ENCODE data around the gene FZD4.

The FZD4 gene

DNA sequence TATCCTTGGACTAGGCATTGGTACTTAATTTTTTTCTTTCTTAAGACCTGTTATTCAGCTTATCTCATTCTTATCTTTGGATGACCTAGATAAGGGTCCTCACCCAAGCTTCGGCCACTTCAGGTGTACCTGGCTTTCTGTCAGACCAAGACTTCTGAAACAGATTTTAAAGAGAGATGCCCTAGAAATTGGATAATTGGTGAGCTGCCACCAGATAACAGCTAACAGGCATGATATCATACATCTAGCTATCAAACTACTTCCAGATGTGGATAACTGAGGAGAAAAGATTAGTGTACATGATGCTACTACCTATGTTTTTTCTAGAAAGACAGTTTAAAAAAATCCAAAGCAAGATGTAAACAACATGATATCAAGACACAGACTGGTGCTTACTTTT lies 52.9 kb downstream of the FZD4 start:
- H4K20me1 ChIP-seq (ENCODE audit: insufficient read depth, low read length) = no peaks in the 10 kb centered on the region
- no peaks in the 10 kb centered on the region for H3F3A ChIP-seq (ENCODE audit: insufficient read depth, low read length)
- H3K27me3 ChIP-seq (replicated peaks; ENCODE audit: insufficient read depth, low read length) = no peaks in the 10 kb centered on the region
- no peaks in the 10 kb centered on the region for H3K9me3 ChIP-seq (replicated peaks; ENCODE audit: insufficient read depth, low read length)
- no peaks in the 10 kb centered on the region for H3K79me2 ChIP-seq (ENCODE audit: low read length)
- H3K27ac ChIP-seq (ENCODE audit: low read length) = no peak overlapping the region
- H3K4me3 ChIP-seq (ENCODE audit: low read length) = no peak overlapping the region
- H3K36me3 ChIP-seq (replicated peaks; ENCODE audit: insufficient read depth, low read length) = no peaks in the 10 kb centered on the region
- H3K9ac ChIP-seq (ENCODE audit: low read length) = no peak overlapping the region
- no peaks in the 10 kb centered on the region for H3K9me2 ChIP-seq (replicated peaks; ENCODE audit: insufficient read depth, low read length)
- TF ChIP-seq EZH2phosphoT487 (IDR thresholded peaks at IDR 0.05; ENCODE audit: low read length) = no peak
- no peak overlapping the region for H3K4me2 ChIP-seq (ENCODE audit: low read depth, low read length)
- no peak for DNase-seq
- no peak overlapping the region for H2AFZ ChIP-seq (ENCODE audit: low read length)
- no peaks in the 10 kb centered on the region for H3K4me1 ChIP-seq (ENCODE audit: low read length)

DNA sequence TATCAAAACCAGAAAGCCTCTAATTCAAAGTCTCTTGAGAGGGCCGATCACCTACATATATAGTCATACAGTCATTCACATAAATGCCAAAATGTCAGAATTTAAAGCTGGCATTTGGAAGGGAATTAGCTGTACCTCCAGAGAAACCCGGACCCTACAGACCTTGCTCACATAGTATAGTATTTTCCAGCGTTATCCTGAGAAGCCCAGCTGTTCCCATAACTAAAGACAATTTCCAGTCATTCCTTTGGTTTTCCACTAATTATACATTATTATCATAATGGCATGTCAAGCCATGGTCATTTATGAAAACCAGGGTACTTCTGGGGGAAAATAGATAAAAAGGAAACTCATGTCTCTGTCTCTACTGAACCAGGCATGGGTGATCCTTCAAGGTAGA lies 53.6 kb downstream of the FZD4 start:
- no peak for DNase-seq
- no peak overlapping the region for H3K4me2 ChIP-seq (ENCODE audit: low read depth, low read length)

DNA sequence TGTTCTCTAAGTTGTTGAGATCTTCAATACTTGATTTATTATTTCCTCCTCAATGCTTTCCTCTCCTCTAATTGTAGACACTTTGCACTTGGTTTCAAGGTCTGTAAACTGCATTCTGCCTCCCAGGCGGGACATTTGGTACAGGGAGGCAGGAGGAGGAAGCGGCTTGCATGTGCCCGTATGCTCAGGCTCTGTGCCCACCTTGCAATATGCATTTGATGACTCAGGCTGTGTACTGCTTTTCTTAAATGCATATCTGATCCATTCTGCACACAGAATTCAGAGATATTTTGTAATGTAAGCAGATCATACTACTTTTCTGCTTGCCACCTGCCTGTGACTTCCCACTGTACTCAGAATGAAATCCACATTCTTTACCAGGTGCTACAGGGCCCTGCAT lies 55.0 kb downstream of the FZD4 start:
- no peaks in the 10 kb centered on the region for H3K79me2 ChIP-seq (ENCODE audit: low read length)
- H3K27me3 ChIP-seq (replicated peaks; ENCODE audit: insufficient read depth, low read length) = no peaks in the 10 kb centered on the region

More for the DNA sequence above, 53.6 kb downstream of the FZD4 start:
- Histone ChIP-seq H3K79me2 (ENCODE audit: low read length) (no peaks in the 10 kb centered on the region), H2AFZ (ENCODE audit: low read length) (no peak overlapping the region), H3F3A (ENCODE audit: insufficient read depth, low read length) (no peaks in the 10 kb centered on the region), H3K9me2 (replicated peaks; ENCODE audit: insufficient read depth, low read length) (no peaks in the 10 kb centered on the region), H3K9ac (ENCODE audit: low read length) (no peak overlapping the region), H3K9me3 (replicated peaks; ENCODE audit: insufficient read depth, low read length) (no peaks in the 10 kb centered on the region), H3K27ac (ENCODE audit: low read length) (no peak overlapping the region), H3K4me1 (ENCODE audit: low read length) (no peaks in the 10 kb centered on the region), H4K20me1 (ENCODE audit: insufficient read depth, low read length) (no peaks in the 10 kb centered on the region), H3K4me3 (ENCODE audit: low read length) (no peak overlapping the region), H3K27me3 (replicated peaks; ENCODE audit: insufficient read depth, low read length) (no peaks in the 10 kb centered on the region), H3K36me3 (replicated peaks; ENCODE audit: insufficient read depth, low read length) (no peaks in the 10 kb centered on the region)
- TF ChIP-seq EZH2phosphoT487 (IDR thresholded peaks at IDR 0.05; ENCODE audit: low read length) = no peak
- no peak for TF ChIP-seq EZH2 (optimal IDR thresholded peaks at IDR 0.05; ENCODE audit: low read depth, low read length)
- TF ChIP-seq, protein P1, sequence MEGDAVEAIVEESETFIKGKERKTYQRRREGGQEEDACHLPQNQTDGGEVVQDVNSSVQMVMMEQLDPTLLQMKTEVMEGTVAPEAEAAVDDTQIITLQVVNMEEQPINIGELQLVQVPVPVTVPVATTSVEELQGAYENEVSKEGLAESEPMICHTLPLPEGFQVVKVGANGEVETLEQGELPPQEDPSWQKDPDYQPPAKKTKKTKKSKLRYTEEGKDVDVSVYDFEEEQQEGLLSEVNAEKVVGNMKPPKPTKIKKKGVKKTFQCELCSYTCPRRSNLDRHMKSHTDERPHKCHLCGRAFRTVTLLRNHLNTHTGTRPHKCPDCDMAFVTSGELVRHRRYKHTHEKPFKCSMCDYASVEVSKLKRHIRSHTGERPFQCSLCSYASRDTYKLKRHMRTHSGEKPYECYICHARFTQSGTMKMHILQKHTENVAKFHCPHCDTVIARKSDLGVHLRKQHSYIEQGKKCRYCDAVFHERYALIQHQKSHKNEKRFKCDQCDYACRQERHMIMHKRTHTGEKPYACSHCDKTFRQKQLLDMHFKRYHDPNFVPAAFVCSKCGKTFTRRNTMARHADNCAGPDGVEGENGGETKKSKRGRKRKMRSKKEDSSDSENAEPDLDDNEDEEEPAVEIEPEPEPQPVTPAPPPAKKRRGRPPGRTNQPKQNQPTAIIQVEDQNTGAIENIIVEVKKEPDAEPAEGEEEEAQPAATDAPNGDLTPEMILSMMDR (IDR thresholded peaks at IDR 0.05; ENCODE audit: low read length) = no peak

DNA sequence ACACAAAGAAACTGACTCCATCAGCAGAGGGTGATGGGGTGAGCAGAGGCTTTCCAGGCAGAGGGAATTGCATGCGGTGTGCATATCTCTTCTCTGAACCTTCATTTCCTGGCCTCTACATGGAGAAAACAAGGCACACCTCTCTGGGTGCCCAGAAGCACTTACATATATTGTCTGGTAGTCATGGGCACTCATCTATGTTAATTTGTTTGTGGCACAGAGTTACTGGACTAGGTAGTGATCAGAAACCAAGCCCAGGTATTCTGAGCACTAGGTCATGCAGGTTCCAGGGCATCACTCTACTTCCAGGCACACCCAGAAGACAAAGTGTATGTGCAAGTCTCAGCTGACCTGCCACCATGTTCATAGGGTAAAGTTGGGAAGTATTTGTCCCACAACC lies 56.5 kb downstream of the FZD4 start:
- H3K4me3 ChIP-seq (ENCODE audit: low read length) = no peak overlapping the region
- no peak for DNase-seq
- no peaks in the 10 kb centered on the region for H3K79me2 ChIP-seq (ENCODE audit: low read length)
- H3K4me2 ChIP-seq (ENCODE audit: low read depth, low read length) = no peak overlapping the region
- no peaks in the 10 kb centered on the region for H4K20me1 ChIP-seq (ENCODE audit: insufficient read depth, low read length)
- H3K4me1 ChIP-seq (ENCODE audit: low read length) = no peaks in the 10 kb centered on the region
- H3K9ac ChIP-seq (ENCODE audit: low read length) = no peak overlapping the region
- H3K27ac ChIP-seq (ENCODE audit: low read length) = no peak overlapping the region
- H3K9me2 ChIP-seq (replicated peaks; ENCODE audit: insufficient read depth, low read length) = no peaks in the 10 kb centered on the region
- no peaks in the 10 kb centered on the region for H3F3A ChIP-seq (ENCODE audit: insufficient read depth, low read length)
- H3K9me3 ChIP-seq (replicated peaks; ENCODE audit: insufficient read depth, low read length) = no peaks in the 10 kb centered on the region
- no peaks in the 10 kb centered on the region for H3K36me3 ChIP-seq (replicated peaks; ENCODE audit: insufficient read depth, low read length)
- H3K27me3 ChIP-seq (replicated peaks; ENCODE audit: insufficient read depth, low read length) = no peaks in the 10 kb centered on the region
- H2AFZ ChIP-seq (ENCODE audit: low read length) = no peak overlapping the region
- TF ChIP-seq EZH2 (optimal IDR thresholded peaks at IDR 0.05; ENCODE audit: low read depth, low read length) (no peak), EZH2phosphoT487 (IDR thresholded peaks at IDR 0.05; ENCODE audit: low read length) (no peak)
- TF ChIP-seq, protein P1 (IDR thresholded peaks at IDR 0.05; ENCODE audit: low read length) = no peak

More for the DNA sequence above, 55.0 kb downstream of the FZD4 start:
- Histone ChIP-seq H3K4me3 (ENCODE audit: low read length) (no peak overlapping the region), H3K27ac (ENCODE audit: low read length) (no peak overlapping the region), H3F3A (ENCODE audit: insufficient read depth, low read length) (no peaks in the 10 kb centered on the region), H3K4me2 (ENCODE audit: low read depth, low read length) (no peak overlapping the region), H3K9ac (ENCODE audit: low read length) (no peak overlapping the region), H4K20me1 (ENCODE audit: insufficient read depth, low read length) (no peaks in the 10 kb centered on the region), H2AFZ (ENCODE audit: low read length) (no peak overlapping the region), H3K36me3 (replicated peaks; ENCODE audit: insufficient read depth, low read length) (no peaks in the 10 kb centered on the region), H3K4me1 (ENCODE audit: low read length) (no peaks in the 10 kb centered on the region), H3K9me3 (replicated peaks; ENCODE audit: insufficient read depth, low read length) (no peaks in the 10 kb centered on the region), H3K9me2 (replicated peaks; ENCODE audit: insufficient read depth, low read length) (no peaks in the 10 kb centered on the region)
- TF ChIP-seq EZH2phosphoT487 (IDR thresholded peaks at IDR 0.05; ENCODE audit: low read length) (no peak), EZH2 (optimal IDR thresholded peaks at IDR 0.05; ENCODE audit: low read depth, low read length) (no peak)
- TF ChIP-seq, protein P1 (IDR thresholded peaks at IDR 0.05; ENCODE audit: low read length) = no peak
- DNase-seq = no peak

Measured in MM.1S (cell line).